PFSK-1 (cell line): Measurements from ENCODE around the gene DGUOK.

Experiments used
- POLR2AphosphoS5 ChIP-seq: IDR thresholded peaks from 2 replicates; pipeline ENCODE4 v1.6.1; 2012; ENCODE audit warnings: low read depth, mild to moderate bottlenecking, control low read depth, low read length, moderate library complexity
- TAF1 ChIP-seq: IDR thresholded peaks from 2 replicates; pipeline ENCODE4 v1.6.1; 2012; ENCODE audit warnings: low read length, control low read depth, borderline replicate concordance; ENCODE audit not compliant: insufficient read depth

GRCh38 chr2:73913414-73914054, 13.1 kb upstream of the DGUOK start:
- TF ChIP-seq POLR2AphosphoS5: no peak
- TF ChIP-seq TAF1: no peak
